Left renal pelvis (tissue), 4 donors: ENCODE data around the gene SLC39A11. TPM values are rescaled to one million over a fixed set of nuclear protein-coding genes. Genes with fewer than 3 reads are reported as not detected.
"Not testable (repeated sequence)": the region's sequence is repeated elsewhere in the genome, so short reads cannot be mapped to it uniquely, and the experiment has no call there.

ENCODE experiments used
- DNase-seq, 4 donors: peaks; one replicate each; pipeline ENCODE4 v3.0.0-alpha.2; 2013; ENCODE audit warnings: low read depth in 4 of 4, low spot score in 3 of 4
- polyA plus RNA-seq, 4 donors: library from polyadenylated mRNA; unstranded; fragments of 120-200 nt; gene quantifications; one replicate each; pipeline ENCODE4 v1.2.1, GENCODE V29; 2013; ENCODE audit not compliant: insufficient read length in 4 of 4

Gene SLC39A11
- polyA plus RNA-seq, 4 donors, result 11.7 to 28.4 (median 24.5) TPM

- no peak for DNase-seq
Observed at GRCh38 chr17:72648702-72649101, 443.8 kb downstream of the SLC39A11 start.

- DNase-seq, result no peak
Observed at GRCh38 chr17:72646176-72646575, 446.3 kb downstream of the SLC39A11 start.

GRCh38 chr17:72644492-72644891 is 448.0 kb downstream of the SLC39A11 start:
- DNase-seq, result no peak

- DNase-seq, result no peak
Observed at GRCh38 chr17:72643575-72644216, 448.8 kb downstream of the SLC39A11 start.

DNA sequence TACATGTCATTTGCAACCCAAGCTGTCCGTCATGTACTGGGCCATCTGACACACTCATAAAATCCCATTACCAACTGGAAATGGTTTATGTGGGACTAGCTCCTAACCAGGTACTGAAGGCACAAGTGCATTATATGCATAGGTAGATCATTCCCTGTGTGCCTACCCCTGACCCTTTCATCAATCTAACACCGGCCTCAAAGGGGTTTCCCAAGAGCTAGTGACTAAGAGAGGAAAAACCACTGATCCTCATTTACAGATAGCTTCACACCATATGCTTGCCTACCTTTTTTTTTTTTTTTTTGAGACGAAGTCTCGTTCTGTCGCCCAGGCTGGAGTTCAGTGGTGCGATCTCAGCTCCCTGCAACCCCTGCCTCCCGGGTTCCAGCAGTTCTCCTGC is 449.8 kb downstream of the SLC39A11 start:
- no peak for DNase-seq

DNA sequence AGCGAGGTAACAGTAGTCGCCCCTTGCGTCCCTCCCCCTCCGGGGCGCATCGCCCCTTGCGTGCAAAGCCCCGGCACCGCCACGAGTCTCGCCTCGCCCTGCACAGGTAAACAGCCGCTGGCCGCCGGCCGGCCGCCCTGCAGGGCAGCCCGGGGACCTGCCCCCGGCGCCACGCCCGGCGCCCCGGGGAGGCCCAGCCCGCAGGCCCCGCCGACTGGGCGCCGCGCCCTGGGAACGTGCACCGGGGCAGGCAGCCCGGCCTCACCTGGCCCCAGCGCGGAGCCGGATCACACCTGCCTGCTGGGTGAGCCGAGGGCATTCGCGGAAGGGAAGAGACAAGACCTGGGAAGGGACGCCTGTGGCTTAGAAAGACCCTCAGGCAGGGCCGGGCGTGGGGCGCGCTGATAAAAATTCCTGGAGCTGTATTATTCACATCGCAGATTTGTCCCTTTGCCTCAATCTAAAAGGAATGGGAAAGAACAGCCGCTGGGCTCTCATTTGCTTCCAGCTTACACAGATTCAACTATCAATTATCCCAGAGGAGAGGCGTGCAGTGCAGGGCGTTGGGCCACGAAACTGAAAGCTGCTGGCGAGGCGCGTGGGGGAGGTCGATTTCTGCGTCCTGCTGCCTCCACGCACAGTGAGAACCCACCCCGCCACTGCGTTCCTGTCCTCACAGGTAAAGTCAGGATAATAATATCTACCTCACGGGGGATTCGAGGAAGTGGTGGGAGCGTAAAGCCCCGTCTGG is 451.9 kb downstream of the SLC39A11 start:
- no peak for DNase-seq

- DNase-seq, result no peak
Observed at GRCh38 chr17:72639711-72640110, 452.8 kb downstream of the SLC39A11 start.

DNA sequence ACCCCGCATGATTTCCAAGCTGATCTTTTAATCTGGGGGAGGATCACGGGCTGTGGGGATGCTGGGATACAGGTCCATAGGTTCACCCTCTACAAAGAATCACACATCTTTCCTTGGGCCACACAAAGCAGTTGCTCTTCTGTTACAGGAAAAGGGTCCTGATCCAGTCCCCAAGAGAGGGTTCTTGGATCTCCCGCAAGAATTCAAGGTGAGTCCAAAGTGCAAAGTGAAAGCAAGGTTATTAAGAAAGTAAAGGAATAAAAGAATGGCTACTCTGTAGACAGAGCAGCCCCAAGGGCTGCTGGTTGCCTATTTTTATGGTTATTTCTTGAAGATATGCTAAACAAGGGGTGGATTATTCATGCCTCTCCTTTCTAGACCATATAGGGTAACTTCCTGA is 453.6 kb downstream of the SLC39A11 start:
- DNase-seq, result not testable (repeated sequence)

DNA sequence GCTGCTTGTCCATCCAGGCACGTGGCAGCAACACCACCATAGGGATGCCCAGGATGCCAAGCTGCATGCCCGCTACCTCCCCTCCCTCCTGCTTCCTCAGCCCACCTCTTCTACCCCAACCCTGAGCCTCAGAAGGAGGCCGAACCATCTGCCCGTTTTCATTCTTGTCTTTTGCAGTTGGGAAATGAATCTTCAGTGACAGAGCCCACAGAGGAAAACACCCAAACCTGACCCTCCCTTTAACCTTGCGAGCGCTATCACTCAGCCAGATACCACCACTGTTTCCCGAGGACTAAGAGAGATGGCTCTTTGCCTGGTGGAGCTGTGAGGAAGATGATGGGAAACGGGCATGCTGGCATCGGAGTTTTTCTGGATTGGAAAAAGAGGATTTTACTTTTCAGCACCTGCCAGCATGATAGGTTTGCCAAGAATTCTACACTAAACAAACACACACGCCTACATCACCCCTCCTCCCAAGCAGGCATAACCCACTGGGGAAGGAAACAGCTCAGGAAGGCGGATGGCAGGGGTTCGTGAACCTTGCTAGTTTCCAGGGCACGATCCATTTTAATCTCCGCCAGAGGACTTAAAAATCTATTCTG is 457.4 kb downstream of the SLC39A11 start:
- DNase-seq, result no peak

DNA sequence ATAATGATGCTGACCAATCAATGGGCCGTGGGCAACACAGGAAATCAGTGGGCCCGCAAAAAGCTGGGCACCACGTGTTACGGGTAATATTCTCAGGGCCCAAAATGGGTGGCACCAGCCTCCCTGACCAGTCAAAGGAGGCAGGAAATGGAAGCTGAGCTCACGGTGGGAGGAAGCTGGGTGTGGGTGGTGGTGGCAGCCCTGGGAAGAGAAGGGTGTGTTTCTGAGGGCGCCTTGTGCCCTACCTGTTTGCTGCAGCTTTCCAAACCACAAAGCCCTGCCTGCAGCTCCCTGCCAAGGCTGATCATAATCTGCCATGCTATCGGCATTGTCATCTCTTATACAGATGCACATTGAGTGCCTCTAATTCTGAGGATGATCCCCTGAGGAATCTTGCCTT is 457.9 kb downstream of the SLC39A11 start:
- DNase-seq, result no peak

DNA sequence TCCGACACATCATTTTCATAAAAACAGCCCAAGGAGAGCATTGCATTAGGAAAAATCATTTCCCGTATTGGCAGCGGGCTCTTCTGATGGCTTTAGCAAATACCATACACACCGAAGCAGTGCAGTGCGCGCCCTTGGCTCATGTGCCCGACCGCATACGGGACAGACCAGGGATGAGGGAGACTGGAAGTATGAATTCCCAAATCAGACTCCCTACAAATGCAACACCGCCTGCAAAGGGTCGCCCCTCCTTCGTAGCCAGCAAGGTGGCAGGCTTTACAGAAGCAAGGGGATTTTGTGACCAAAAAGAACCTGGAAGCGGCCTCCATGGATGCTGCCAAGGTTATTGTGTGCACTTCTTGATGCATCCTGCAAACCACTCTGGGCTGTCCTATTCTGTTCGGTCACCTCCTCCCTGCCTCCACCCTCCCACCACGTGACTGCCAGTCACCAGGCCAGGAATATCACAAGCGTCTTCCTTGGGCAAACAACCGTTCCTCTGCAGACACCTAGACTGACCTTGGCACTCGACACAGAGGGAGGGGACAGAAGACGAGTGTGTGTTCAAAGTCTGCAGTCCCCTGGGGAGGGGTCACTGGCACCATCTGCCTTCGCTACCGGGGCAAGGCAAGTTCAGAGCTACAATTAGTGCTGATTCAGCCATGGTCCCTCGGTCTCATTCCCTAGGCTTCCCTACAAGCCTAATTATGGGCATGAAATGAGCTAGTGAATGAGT is 460.4 kb downstream of the SLC39A11 start:
- no peak for DNase-seq

GRCh38 chr17:72631568-72631948 is 460.9 kb downstream of the SLC39A11 start:
- DNase-seq, result no peak

DNA sequence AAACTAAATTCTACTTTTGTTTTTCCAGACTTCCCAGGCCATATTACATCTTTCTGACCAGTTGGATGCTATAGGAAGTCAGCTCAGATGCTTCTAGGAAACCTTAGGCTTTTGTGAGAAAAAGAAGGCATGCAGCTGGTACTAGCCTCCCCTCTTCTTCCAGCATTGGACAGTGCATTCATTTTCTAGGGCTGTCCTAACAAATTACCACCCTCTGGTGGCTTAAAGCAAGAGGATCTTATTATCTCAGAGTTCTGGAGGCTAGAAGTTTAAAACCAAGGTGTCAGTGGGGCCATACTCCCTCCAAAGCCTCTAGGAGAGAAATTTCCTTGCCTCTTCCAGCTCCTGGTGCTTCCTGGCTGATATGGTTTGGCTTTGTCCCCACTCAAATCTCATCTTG is 467.8 kb downstream of the SLC39A11 start:
- no peak for DNase-seq

- DNase-seq, result no peak
Observed at GRCh38 chr17:72624226-72624625, 468.3 kb downstream of the SLC39A11 start.

DNA sequence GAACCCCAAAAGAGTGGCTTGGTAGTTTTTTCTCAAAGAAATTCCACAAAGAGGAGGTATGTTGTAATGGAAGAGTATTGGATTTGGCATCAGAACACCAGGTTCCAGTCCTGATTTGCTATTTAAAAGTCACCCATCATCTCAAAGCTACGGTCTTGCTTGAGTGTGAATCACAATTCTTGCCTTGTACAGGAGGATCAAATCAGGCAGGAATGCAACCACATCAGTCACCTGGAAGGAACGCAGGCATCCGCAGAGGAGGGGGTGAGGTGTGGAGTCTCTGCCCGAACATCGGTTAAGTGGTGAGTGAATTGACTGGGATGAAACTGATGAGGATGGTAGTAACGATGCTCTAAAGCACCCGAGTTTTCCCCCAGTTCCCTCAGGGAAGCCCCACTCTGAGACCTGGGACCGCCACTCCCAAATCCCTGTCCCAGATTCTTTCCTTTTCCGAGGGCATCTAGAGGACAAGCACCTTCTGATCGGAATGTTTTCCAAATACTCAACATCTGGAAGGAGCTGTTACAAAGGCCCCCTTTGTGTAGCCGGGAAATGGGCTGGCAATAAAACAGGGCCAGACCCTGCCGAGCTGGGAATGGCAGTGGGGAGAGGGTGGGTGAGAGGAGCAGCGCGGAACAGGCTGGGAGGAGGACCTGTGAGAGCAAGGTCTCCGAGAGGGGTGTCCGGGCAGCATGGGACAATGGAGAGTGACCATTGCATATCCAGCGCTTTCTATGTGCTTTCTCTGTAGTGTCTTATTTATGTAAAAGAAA is 469.6 kb downstream of the SLC39A11 start:
- no peak for DNase-seq

DNA sequence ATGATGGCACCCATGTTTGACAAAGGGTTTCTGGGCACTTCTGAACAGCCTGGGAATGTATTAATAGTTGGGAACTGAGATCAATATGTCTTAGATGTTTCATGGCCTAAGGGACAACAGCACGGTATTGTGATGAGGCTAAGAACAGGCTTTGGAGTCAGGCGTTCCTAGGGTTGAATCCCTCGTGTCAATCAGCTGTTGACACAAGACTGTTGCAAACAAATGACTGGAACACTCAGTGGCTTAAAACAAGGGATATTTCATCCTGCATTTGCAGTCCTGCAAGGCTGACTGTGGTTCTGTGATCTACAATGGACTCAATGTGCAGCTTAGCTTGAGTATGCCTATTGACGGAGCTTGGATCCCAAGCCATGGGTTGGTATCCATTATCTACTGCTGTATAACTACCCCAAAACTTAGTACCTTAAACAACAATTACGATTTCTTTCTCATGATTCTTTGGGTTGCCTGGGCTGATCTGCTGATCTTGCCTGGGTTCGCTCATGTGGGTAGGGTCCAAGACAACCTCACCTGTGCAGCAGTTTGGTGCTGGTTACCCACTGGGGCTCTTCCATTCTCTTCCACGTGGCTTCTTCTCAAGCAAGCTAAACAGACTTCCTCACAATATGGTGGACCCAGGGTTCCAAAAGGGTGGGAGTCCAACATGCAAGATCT is 472.4 kb downstream of the SLC39A11 start:
- DNase-seq, result no peak

DNA sequence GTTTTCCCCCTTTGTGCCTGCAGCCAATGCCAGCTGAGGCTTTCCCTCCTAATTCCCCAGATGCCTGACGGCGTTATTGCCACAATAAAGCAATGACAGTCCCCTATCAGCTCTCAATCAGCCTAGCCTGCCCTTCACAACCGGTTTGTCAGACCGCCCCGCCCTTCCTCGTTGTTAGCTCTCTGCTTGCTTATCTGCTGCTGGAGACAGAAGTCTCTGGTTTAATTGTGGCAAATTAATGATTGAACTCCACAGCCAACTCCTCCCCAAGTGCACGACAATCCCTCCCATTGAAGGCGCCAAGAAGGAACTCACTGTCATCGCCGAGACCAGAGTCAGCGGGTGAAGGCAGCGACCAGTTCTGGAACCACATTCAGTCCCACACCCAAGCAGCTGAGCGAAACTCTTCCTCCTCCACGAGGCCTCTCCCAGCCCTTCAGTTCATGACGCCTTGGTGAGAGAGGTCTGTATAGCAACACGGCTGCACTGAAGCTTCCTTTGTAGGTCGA is 474.4 kb downstream of the SLC39A11 start:
- peak in 1 of 4 donors; percentile 42 for DNase-seq

GRCh38 chr17:72617557-72617956 is 474.9 kb downstream of the SLC39A11 start:
- DNase-seq, result no peak

DNA sequence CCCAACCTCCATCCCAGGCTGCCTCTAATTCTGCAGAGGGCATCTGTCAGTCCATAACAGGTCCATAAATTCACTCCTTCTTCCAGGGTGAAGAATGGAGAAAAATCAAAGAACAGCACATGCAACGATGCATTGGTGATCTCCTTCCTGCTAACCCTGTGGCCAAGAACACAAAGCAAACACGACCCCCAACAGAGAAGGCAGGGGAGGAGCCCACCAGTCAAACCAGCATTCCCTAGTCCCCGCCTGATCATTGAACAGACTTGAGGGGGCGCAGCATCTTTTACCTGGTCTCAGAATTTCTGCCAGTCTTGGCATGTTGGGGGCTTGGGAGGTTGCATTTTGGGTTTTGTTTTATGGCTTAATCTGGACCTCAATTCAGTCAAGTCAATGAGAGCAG is 476.0 kb downstream of the SLC39A11 start:
- DNase-seq, result no peak

- no peak for DNase-seq
Observed at GRCh38 chr17:72615627-72615991, 476.9 kb downstream of the SLC39A11 start.
